Measurements from ENCODE around the gene MVK. TPM values are rescaled to one million over a fixed set of nuclear protein-coding genes. Genes with fewer than 3 reads are reported as not detected.

The MVK gene
- total and polyA plus RNA-seq, 2 experiments from 2014 or later: 6.7 to 11.8 TPM

DNA sequence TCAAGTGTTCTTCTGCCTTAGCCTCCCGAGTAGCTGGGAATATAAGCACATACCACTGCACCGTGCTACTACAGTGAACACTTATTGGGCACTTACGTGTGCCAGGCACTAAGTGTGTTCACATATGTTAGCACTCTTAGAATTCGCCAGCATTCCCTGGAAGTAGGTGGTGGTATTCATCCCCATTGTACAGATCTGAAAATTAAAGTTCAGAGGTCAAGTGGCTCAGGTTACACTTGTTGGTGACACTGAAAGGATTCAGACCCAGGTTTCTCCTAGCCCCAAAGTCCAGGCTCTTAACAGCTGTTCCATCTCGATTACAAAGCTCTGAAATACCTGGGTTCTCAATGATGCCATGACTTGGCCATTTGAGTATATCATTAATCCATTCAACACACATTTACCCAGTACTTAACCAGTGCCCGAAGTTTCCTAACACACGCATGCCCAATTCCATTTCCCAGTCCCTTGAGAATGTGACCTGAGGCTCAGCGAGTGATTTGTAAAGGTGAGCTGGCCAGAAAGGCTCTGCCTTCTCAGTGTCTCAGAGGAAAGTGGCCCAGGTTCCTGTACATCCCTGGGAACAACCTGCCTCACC is 4.8 kb downstream of the MVK start:
- no peak overlapping the region for H3K9ac ChIP-seq
- H2AFZ ChIP-seq: no peak overlapping the region
- H3K27ac ChIP-seq: no peak overlapping the region
- no peaks in the 10 kb centered on the region for H3F3A ChIP-seq (ENCODE audit: insufficient read depth)
- H3K79me2 ChIP-seq (ENCODE audit: insufficient read depth): no peaks in the 10 kb centered on the region
- H3K36me3 ChIP-seq (ENCODE audit: low read depth): 0 out of 2 replicates have a peak, but pooled peaks cover 3% of the 10 kb centered on the region
- in situ Hi-C loops (cut with MboI): no loop called here
- no peak overlapping the region for H3K4me3 ChIP-seq
- 91% methylated on average over 8 of the region's 8 CpGs for WGBS, 2 experiments (ENCODE audit: low coverage in 1 of 2, low lambda C conversion rate in 2 of 2, missing lambda C conversion rate in 2 of 2)
- no peak for DNase-seq
- H4K20me1 ChIP-seq (ENCODE audit: insufficient read depth): no peaks in the 10 kb centered on the region
- H3K4me1 ChIP-seq (ENCODE audit: insufficient read depth): peaks cover 5% of the 10 kb centered on the region; the same call in 1 of the 2 replicates
- TF ChIP-seq EZH2 (IDR thresholded peaks at IDR 0.05; ENCODE audit: insufficient read depth, poor library complexity, severe bottlenecking) (no peak), EZH2phosphoT487 (IDR thresholded peaks at IDR 0.05; ENCODE audit: insufficient read depth, low read depth) (no peak)
- H3K9me3 ChIP-seq (ENCODE audit: low read depth): no peaks in the 10 kb centered on the region
- H3K27me3 ChIP-seq (replicated peaks; ENCODE audit: insufficient read depth): no peaks in the 10 kb centered on the region
- H3K9me2 ChIP-seq (ENCODE audit: insufficient read depth): no peaks in the 10 kb centered on the region
- no peak overlapping the region for H3K4me2 ChIP-seq (ENCODE audit: unreplicated experiment)

DNA sequence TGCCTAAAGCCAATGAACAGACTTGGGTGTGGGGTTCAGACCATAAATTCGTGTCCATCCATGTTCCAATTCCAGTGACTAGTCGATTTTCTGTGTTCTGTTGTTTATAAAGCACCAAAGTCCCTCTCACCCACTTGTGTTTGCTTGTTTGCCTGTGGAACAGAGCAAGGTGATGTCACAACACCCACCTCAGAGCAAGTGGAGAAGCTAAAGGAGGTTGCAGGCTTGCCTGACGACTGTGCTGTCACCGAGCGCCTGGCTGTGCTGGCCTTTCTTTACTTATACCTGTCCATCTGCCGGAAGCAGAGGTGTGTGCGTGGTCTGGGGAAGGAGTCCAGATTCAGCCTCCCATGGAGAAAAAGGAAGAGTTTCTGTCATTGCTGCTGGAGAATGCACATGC is 6.0 kb downstream of the MVK start:
- Histone ChIP-seq H3K4me2 (ENCODE audit: unreplicated experiment) (no peak overlapping the region), H3F3A (ENCODE audit: insufficient read depth) (no peaks in the 10 kb centered on the region), H2AFZ (no peak overlapping the region), H3K36me3 (ENCODE audit: low read depth) (0 out of 2 replicates have a peak, but pooled peaks cover 3% of the 10 kb centered on the region), H3K4me1 (ENCODE audit: insufficient read depth) (no peaks in the 10 kb centered on the region), H3K4me3 (no peak overlapping the region), H3K79me2 (ENCODE audit: insufficient read depth) (no peaks in the 10 kb centered on the region), H3K27ac (no peak overlapping the region), H4K20me1 (ENCODE audit: insufficient read depth) (no peaks in the 10 kb centered on the region), H3K9me2 (ENCODE audit: insufficient read depth) (no peaks in the 10 kb centered on the region), H3K9ac (no peak overlapping the region), H3K9me3 (ENCODE audit: low read depth) (no peaks in the 10 kb centered on the region), H3K27me3 (replicated peaks; ENCODE audit: insufficient read depth) (no peaks in the 10 kb centered on the region)
- DNase-seq: no peak
- 81 to 85% methylated on average over 7 of the region's 7 CpGs for WGBS, 2 experiments (ENCODE audit: low coverage in 1 of 2, low lambda C conversion rate in 2 of 2, missing lambda C conversion rate in 2 of 2)
- in situ Hi-C loops (cut with MboI): no loop called here
- TF ChIP-seq EZH2phosphoT487 (IDR thresholded peaks at IDR 0.05; ENCODE audit: insufficient read depth, low read depth): no peak
- no peak for TF ChIP-seq EZH2 (IDR thresholded peaks at IDR 0.05; ENCODE audit: insufficient read depth, poor library complexity, severe bottlenecking)

DNA sequence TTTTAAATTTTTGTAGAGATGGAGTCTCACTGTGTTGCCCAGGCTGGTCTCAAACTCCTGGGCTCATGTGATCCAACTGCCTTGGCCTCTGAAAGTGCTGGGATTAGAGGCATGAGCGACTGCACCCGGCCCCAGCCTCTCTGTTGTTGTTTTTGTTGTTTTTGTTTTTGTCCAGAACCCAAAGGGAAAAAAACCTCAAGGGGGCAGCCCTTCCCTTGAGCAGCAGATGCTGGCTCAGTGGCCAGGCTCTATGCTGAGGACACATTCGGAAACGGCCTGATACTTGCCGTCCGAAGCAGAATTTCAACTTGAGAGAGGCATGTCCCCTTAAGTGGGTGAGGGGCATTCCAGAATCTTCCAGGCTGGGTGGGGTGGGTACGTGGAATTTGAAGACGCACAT is 6.7 kb downstream of the MVK start:
- Histone ChIP-seq H3K9ac (no peak overlapping the region), H3F3A (ENCODE audit: insufficient read depth) (no peaks in the 10 kb centered on the region), H3K36me3 (ENCODE audit: low read depth) (0 out of 2 replicates have a peak, but pooled peaks cover 3% of the 10 kb centered on the region), H3K79me2 (ENCODE audit: insufficient read depth) (no peaks in the 10 kb centered on the region), H3K4me1 (ENCODE audit: insufficient read depth) (no peaks in the 10 kb centered on the region), H3K9me3 (ENCODE audit: low read depth) (no peaks in the 10 kb centered on the region), H4K20me1 (ENCODE audit: insufficient read depth) (no peaks in the 10 kb centered on the region), H2AFZ (no peak overlapping the region), H3K4me2 (ENCODE audit: unreplicated experiment) (no peak overlapping the region), H3K4me3 (no peak overlapping the region), H3K27ac (no peak overlapping the region), H3K9me2 (ENCODE audit: insufficient read depth) (no peaks in the 10 kb centered on the region), H3K27me3 (replicated peaks; ENCODE audit: insufficient read depth) (no peaks in the 10 kb centered on the region)
- WGBS, 2 experiments (ENCODE audit: low coverage in 1 of 2, low lambda C conversion rate in 2 of 2, missing lambda C conversion rate in 2 of 2): 80% methylated on average over 8 of the region's 8 CpGs
- DNase-seq: no peak
- TF ChIP-seq EZH2 (IDR thresholded peaks at IDR 0.05; ENCODE audit: insufficient read depth, poor library complexity, severe bottlenecking): no peak
- no peak for TF ChIP-seq EZH2phosphoT487 (IDR thresholded peaks at IDR 0.05; ENCODE audit: insufficient read depth, low read depth)
- in situ Hi-C loops (cut with MboI): no loop called here

DNA sequence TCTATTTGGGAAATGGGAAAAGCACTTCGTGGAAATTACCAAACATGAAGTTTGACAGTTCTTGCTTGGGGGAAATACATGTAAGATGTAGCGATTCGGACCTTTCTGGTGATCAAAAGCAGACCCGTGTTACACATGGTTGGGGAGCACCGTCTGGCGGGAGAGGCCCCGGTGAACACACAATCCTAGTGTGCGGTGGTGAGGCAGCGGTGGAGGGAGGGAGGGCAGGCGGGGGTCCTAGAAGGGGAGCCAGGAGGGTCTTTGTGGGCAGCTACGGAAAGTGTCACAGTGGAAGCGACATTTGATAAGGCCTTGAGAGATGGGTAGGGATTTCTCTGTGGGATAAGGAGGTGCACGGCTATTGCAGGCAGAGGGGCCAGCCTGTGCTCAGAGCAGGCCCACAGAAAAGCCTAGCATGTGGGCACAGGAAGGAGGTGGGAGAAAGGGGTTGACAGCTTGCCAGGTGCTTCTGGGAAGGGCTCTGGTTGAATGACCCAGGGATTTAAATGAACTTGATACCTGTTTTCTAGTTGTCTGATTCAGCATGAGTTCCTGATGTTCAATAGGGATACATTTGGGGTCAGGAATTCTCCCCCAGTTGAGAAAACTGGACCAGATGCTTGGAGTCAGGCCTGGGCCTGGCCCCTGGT is 7.2 kb downstream of the MVK start:
- DNase-seq: no peak
- no peak overlapping the region for H3K4me3 ChIP-seq
- H3K4me1 ChIP-seq (ENCODE audit: insufficient read depth): no peaks in the 10 kb centered on the region
- H3K4me2 ChIP-seq (ENCODE audit: unreplicated experiment): no peak overlapping the region
- in situ Hi-C loops (cut with MboI): no loop called here
- H3K79me2 ChIP-seq (ENCODE audit: insufficient read depth): no peaks in the 10 kb centered on the region
- H2AFZ ChIP-seq: no peak overlapping the region
- H3K36me3 ChIP-seq (ENCODE audit: low read depth): 0 out of 2 replicates have a peak, but pooled peaks cover 3% of the 10 kb centered on the region
- WGBS, 2 experiments (ENCODE audit: low coverage in 1 of 2, low lambda C conversion rate in 2 of 2, missing lambda C conversion rate in 2 of 2): 93 to 94% methylated on average over 13 of the region's 13 CpGs
- no peak overlapping the region for H3K27ac ChIP-seq
- TF ChIP-seq EZH2phosphoT487 (IDR thresholded peaks at IDR 0.05; ENCODE audit: insufficient read depth, low read depth) (no peak), EZH2 (IDR thresholded peaks at IDR 0.05; ENCODE audit: insufficient read depth, poor library complexity, severe bottlenecking) (no peak)
- no peaks in the 10 kb centered on the region for H3K27me3 ChIP-seq (replicated peaks; ENCODE audit: insufficient read depth)
- H3K9ac ChIP-seq: no peak overlapping the region
- no peaks in the 10 kb centered on the region for H3K9me2 ChIP-seq (ENCODE audit: insufficient read depth)
- H4K20me1 ChIP-seq (ENCODE audit: insufficient read depth): no peaks in the 10 kb centered on the region
- H3K9me3 ChIP-seq (ENCODE audit: low read depth): no peaks in the 10 kb centered on the region
- H3F3A ChIP-seq (ENCODE audit: insufficient read depth): no peaks in the 10 kb centered on the region

All from GM23248 (cell line).